ENCODE data around the gene ORC5.

GRCh38 chr7:104136981-104137380 lies 70.8 kb downstream of the ORC5 start:
- no peak for TF ChIP-seq CTCF (conservative IDR thresholded peaks at IDR 0.05; ENCODE audit: low read length)
- TF ChIP-seq EZH2phosphoT487 (IDR thresholded peaks at IDR 0.05; ENCODE audit: borderline replicate concordance), result no peak
